A549 (cell line): ENCODE data around the gene PSMB7. TPM values are rescaled to one million over a fixed set of nuclear protein-coding genes. Genes with fewer than 3 reads are reported as not detected.

ENCODE experiments used
- ATAC-seq, 2 experiments: fragments of 200-7000 bp in 1 of 2; fragments of >200 bp in 1 of 2; cut with Nextera tagmentation in 1 of 2; cut with Tn5 transposase in 1 of 2; 3 replicates each; pipeline versions ENCODE4 v1.8.0 to v1.9.1; 2018 to 2020; ENCODE audit warnings: mild to moderate bottlenecking in 1 of 2, moderate library complexity in 1 of 2
- CTCF ChIA-PET: fragments of 300-600 bp; sonication (Branson Sonifier 250); formaldehyde crosslinking; extraction: SDS; loops from one replicate; lab custom pipeline; 2021; ENCODE audit warnings: antibody characterized with exemption, inconsistent platforms; lab: Yijun Ruan, JAX
- POLR2A ChIA-PET: fragments of 350-600 bp; formaldehyde crosslinking; extraction: SDS; loops from one replicate; lab custom pipeline; 2021; ENCODE audit warnings: antibody characterized with exemption, inconsistent platforms; lab: Yijun Ruan, JAX
- DNase-seq, 2 experiments: peaks; one replicate each; pipeline versions ENCODE4 v3.0.0 to v3.0.0-alpha.2; 2011 to 2016; ENCODE audit warnings: low read depth in 1 of 2, low spot score in 1 of 2
- FAIRE-seq: peaks from 2 replicates; lab custom pipeline; 2011; peaks lifted over from hg19 to GRCh38; lab: Jason Lieb, UNC
- H3K27ac ChIP-seq, 2 experiments: fragments of >200 bp; sonication (Bioruptor Twin); formaldehyde crosslinking; 3 replicates each; pipeline ENCODE4 v1.5.1; 2016 to 2017
- H3K4me1 ChIP-seq: fragments of >200 bp; sonication (Bioruptor Twin); formaldehyde crosslinking; 3 replicates; pipeline ENCODE4 v1.6.1; 2016
- H3K4me2 ChIP-seq: fragments of >200 bp; sonication (Bioruptor Twin); formaldehyde crosslinking; 3 replicates; pipeline ENCODE4 v1.6.1; 2016
- H3K4me3 ChIP-seq: fragments of >200 bp; sonication (Bioruptor Twin); formaldehyde crosslinking; 3 replicates; pipeline ENCODE4 v1.5.1; 2016
- H3K9me3 ChIP-seq: fragments of >200 bp; sonication (Bioruptor Twin); formaldehyde crosslinking; 3 replicates; pipeline ENCODE4 v1.6.1; 2016
- CBX2 ChIP-seq: fragments of 200-600 bp; sonication (generic); IDR thresholded peaks from 2 replicates; pipeline ENCODE4 v1.6.1; 2016; ENCODE audit warnings: low read depth, mild to moderate bottlenecking, borderline replicate concordance
- CBX8 ChIP-seq: fragments of 200-600 bp; sonication (generic); IDR thresholded peaks from 2 replicates; pipeline ENCODE4 v1.6.1; 2016
- CEBPB ChIP-seq, 2 experiments: fragments of >200 bp in 1 of 2; sonication (Bioruptor Twin) in 1 of 2; formaldehyde crosslinking in 1 of 2; IDR thresholded peaks; 2 replicates each; pipeline ENCODE4 v1.6.1; 2012 to 2016
- CHD2 ChIP-seq: fragments of 150-350 bp; IDR thresholded peaks from 2 replicates; pipeline ENCODE4 v1.6.1; 2014; ENCODE audit warnings: low read length; ENCODE audit not compliant: partially characterized antibody
- CHD4 ChIP-seq: fragments of 200-600 bp; sonication (generic); IDR thresholded peaks from 2 replicates; pipeline ENCODE4 v1.6.1; 2016; ENCODE audit warnings: antibody characterized with exemption, mild to moderate bottlenecking, borderline replicate concordance
- CTCF ChIP-seq: fragments of >200 bp; sonication (Bioruptor Twin); formaldehyde crosslinking; IDR thresholded peaks from 3 replicates; pipeline ENCODE4 v1.5.1; 2016
- E2F6 ChIP-seq: IDR thresholded peaks from 2 replicates; pipeline ENCODE4 v1.6.1; 2012; ENCODE audit warnings: low read depth, borderline replicate concordance
- EHF ChIP-seq: fragments of 250-450 bp; sonication (Bioruptor Pico); IDR thresholded peaks from 2 replicates; pipeline ENCODE4 v1.5.0; 2020; ENCODE audit warnings: mild to moderate bottlenecking
- FOSL2 ChIP-seq, 2 experiments: fragments of 450-650 bp in 1 of 2; fragments of >200 bp in 1 of 2; sonication (Bioruptor Twin) in 1 of 2; formaldehyde crosslinking; IDR thresholded peaks; 2 replicates each; pipeline versions ENCODE4 v1.5.0 to v1.6.1; 2016 to 2020; ENCODE audit warnings: mild to moderate bottlenecking in 1 of 2, moderate library complexity in 1 of 2
- FOXS1 ChIP-seq: fragments of 250-450 bp; sonication (Bioruptor Pico); IDR thresholded peaks from 2 replicates; pipeline ENCODE4 v1.5.0; 2020; ENCODE audit warnings: mild to moderate bottlenecking, moderate library complexity
- GATA3 ChIP-seq: IDR thresholded peaks from 2 replicates; pipeline ENCODE4 v1.6.1; 2012; ENCODE audit warnings: borderline replicate concordance
- HOXA7 ChIP-seq: fragments of 250-450 bp; sonication (Bioruptor Pico); IDR thresholded peaks from 2 replicates; pipeline ENCODE4 v1.5.0; 2020; ENCODE audit warnings: mild to moderate bottlenecking, moderate library complexity
- HOXB13 ChIP-seq: fragments of 250-450 bp; sonication (Bioruptor Pico); IDR thresholded peaks from 2 replicates; pipeline ENCODE4 v1.5.0; 2020; ENCODE audit warnings: low read depth, mild to moderate bottlenecking, moderate library complexity
- JUN ChIP-seq, 2 experiments: fragments of >200 bp; sonication (Bioruptor Twin); formaldehyde crosslinking; IDR thresholded peaks; 2 replicates in 1 of 2; 3 replicates in 1 of 2; pipeline ENCODE4 v1.6.1; 2016 to 2017
- MAZ ChIP-seq: fragments of 150-350 bp; IDR thresholded peaks from 2 replicates; pipeline ENCODE4 v1.6.1; 2014; ENCODE audit warnings: antibody characterized with exemption, low read depth, low read length, borderline replicate concordance
- NR3C1 ChIP-seq: fragments of >200 bp; sonication (Bioruptor Twin); formaldehyde crosslinking; IDR thresholded peaks from 3 replicates; pipeline ENCODE4 v1.6.1; 2017
- PBX3 ChIP-seq: IDR thresholded peaks from 2 replicates; pipeline ENCODE4 v1.6.1; 2012
- PHF8 ChIP-seq: fragments of 200-600 bp; sonication (generic); IDR thresholded peaks from 2 replicates; pipeline ENCODE4 v1.6.1; 2016; ENCODE audit warnings: low read depth, mild to moderate bottlenecking, antibody characterized with exemption, moderate library complexity, borderline replicate concordance
- POLR2A ChIP-seq: IDR thresholded peaks from 2 replicates; pipeline ENCODE4 v1.6.1; 2012; ENCODE audit warnings: mild to moderate bottlenecking, low read length
- RAD21 ChIP-seq, 2 experiments: fragments of >200 bp in 1 of 2; sonication (Bioruptor Twin) in 1 of 2; formaldehyde crosslinking in 1 of 2; IDR thresholded peaks in 1 of 2; conservative IDR thresholded peaks in 1 of 2; 2 replicates in 1 of 2; 3 replicates in 1 of 2; pipeline ENCODE4 v1.6.1; 2012 to 2018; ENCODE audit warnings: inconsistent platforms in 1 of 2
- RFX5 ChIP-seq: fragments of 450-650 bp; IDR thresholded peaks from 2 replicates; pipeline ENCODE4 v1.7.1; 2014; ENCODE audit warnings: antibody characterized with exemption, mild to moderate bottlenecking, moderate library complexity
- TP53 ChIP-seq: fragments of 250-450 bp; sonication (Bioruptor Pico); IDR thresholded peaks from 2 replicates; pipeline ENCODE4 v1.5.0; 2021; ENCODE audit warnings: mild to moderate bottlenecking, moderate library complexity
- whole genome bisulfite sequencing: methylation state at CpG from one replicate; pipeline ENCODE4 v1.1.6; 2017; ENCODE audit errors: missing lambda C conversion rate; 5-methylcytosine and 5-hydroxymethylcytosine counted together
- polyA plus RNA-seq, 4 experiments: library from polyadenylated mRNA; depleted of rRNA in 3 of 4; stranded (reverse); fragments of >200 nt; fragmentation: RNase III in 1 of 4; extraction: RNeasy Plus Mini Kit Qiagen cat#74134 plus additional on column Dnase treatment in 1 of 4; gene quantifications; 2 replicates in 3 of 4; 3 replicates in 1 of 4; pipeline ENCODE4 v1.2.3, GENCODE V29; 2011 to 2017
- TF ChIP-seq, protein P1 (sequence below): fragments of 250-450 bp; sonication (Bioruptor Pico); IDR thresholded peaks from 2 replicates; pipeline ENCODE4 v1.5.0; 2021; ENCODE audit warnings: mild to moderate bottlenecking, moderate library complexity, borderline replicate concordance

The PSMB7 gene
- polyA plus RNA-seq, 2 of the 4 experiments (the other 2 are of a cell fraction): 332 to 418 TPM

DNA sequence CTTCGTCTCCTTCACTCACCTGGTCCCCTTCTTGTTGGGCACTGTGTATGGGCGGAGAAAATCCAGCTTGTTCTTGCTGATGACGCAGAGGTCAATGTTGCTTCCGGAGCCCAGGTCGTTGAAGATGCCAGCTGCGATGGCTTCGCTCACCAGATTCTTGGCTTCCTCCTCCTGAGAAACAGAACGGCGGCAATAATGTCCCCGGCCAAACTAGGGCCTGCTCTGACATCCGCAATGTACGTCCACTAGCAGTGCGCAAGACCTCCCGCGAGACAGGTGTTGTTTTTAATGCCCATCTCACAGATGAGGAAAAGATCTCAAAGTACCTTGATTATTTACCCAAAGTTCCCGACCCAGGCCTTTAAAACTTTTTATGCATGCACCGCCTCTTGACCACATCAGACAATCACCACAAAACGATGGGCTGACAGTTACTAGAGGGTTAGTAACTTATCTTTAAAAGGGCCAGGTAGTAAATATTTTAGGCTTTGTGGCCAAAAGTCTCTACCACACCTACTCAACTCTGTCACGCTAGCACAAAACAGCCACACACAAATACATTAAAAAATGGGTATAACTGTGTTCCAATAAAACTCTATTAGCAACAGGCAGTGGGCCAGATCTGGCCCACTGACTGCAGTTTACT, 58.4 kb downstream of the PSMB7 start (continued):
- TF ChIP-seq CBX2: no peak
- TF ChIP-seq E2F6: no peak
- TF ChIP-seq FOSL2 (IDR thresholded peaks at IDR 0.05): no peak
- TF ChIP-seq FOSL2 (CRISPR knock-in tag; IDR thresholded peaks at IDR 0.05): no peak
- no peak for TF ChIP-seq CHD2
- TF ChIP-seq POLR2A: no peak
- no peak for TF ChIP-seq TP53 (CRISPR knock-in tag)

DNA sequence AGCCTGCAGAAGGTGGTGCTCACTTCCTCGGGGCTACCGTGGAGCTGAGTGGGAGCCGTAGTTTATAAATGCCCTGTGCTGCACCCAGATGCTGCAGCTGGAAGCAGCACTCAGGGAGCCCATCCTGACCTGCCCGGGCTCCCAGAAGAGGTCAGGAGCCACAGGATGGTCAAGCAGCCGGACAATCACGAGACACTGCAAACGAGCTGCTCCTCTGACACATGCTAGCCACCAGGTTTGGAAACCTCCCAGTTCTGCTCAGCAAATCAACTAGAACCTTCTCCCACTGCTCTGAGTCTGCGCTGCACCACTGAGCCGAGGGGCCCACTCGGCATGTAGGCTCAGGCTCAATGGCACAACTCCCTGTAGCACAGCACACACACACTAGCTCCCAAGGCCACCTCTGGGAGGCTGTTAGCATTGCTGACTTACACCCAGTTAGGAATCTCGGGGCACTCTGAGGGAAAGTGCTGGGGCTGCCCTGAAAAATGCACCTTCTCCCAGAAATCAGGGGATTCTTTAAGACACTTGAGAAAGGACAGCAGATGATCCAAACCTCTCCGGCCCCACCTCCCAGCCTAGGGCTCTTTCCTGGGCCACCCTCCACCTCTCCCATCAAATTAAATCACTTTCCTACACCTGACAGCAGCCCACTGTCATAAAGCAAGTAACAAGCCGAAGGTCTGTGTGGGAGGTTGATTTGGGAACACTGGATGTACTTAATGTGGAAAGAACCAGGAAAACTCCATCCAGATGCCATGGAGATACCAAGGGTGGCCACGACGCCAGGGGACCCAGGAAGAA, 59.1 kb downstream of the PSMB7 start:
- 90% methylated on average over 13 of the region's 15 CpGs for WGBS
- ATAC-seq: no peak
- POLR2A ChIA-PET: no interaction called here
- Histone ChIP-seq H3K9me3 (no peaks in the 10 kb centered on the region), H3K4me3 (no peak overlapping the region), H3K4me2 (no peak overlapping the region), H3K27ac (no peak overlapping the region)
- FAIRE-seq: no peak
- CTCF ChIA-PET: interaction anchor here (0.6 to 3.3 kb wide), 4 partner anchors 10 to 229 kb away, joined by 3 to 13 read pairs (median 5); no protein-coding TSS in a partner anchor
- no peak for TF ChIP-seq MAZ
- TF ChIP-seq TP53 (CRISPR knock-in tag): no peak
- no peak for TF ChIP-seq CBX8
- no peak for TF ChIP-seq CBX2
- TF ChIP-seq NR3C1: no peak
- TF ChIP-seq RFX5: no peak
- TF ChIP-seq FOXS1 (CRISPR knock-in tag): no peak
- no peak for TF ChIP-seq JUN (IDR thresholded peaks at IDR 0.05)
- TF ChIP-seq PHF8: no peak
- TF ChIP-seq GATA3: no peak
- TF ChIP-seq PBX3: no peak
- TF ChIP-seq, protein P1, sequence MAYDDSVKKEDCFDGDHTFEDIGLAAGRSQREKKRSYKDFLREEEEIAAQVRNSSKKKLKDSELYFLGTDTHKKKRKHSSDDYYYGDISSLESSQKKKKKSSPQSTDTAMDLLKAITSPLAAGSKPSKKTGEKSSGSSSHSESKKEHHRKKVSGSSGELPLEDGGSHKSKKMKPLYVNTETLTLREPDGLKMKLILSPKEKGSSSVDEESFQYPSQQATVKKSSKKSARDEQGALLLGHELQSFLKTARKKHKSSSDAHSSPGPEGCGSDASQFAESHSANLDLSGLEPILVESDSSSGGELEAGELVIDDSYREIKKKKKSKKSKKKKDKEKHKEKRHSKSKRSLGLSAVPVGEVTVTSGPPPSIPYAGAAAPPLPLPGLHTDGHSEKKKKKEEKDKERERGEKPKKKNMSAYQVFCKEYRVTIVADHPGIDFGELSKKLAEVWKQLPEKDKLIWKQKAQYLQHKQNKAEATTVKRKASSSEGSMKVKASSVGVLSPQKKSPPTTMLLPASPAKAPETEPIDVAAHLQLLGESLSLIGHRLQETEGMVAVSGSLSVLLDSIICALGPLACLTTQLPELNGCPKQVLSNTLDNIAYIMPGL (CRISPR knock-in tag): no peak
- TF ChIP-seq HOXB13 (CRISPR knock-in tag): no peak
- no peak for TF ChIP-seq CEBPB (IDR thresholded peaks at IDR 0.05)
- no peak for TF ChIP-seq HOXA7 (CRISPR knock-in tag)
- no peak for TF ChIP-seq CTCF
- TF ChIP-seq RAD21 (conservative IDR thresholded peaks at IDR 0.05 in 1 of 2, IDR thresholded peaks at IDR 0.05 in 1 of 2): no peak
- no peak for TF ChIP-seq CHD4
- no peak for TF ChIP-seq EHF
- TF ChIP-seq, all 56 proteins: peak for 0
- no peak for DNase-seq
- H3K4me1 ChIP-seq: no peaks in the 10 kb centered on the region
